Chondrocyte (in vitro differentiated cells): Measurements from ENCODE around the gene CA12. TPM values are rescaled to one million over a fixed set of nuclear protein-coding genes. Genes with fewer than 3 reads are reported as not detected.
A peak's percentile ranks its signal among the peaks of the same experiment; 100 is the strongest.

Experiments
- DNase-seq: peaks from one replicate; pipeline ENCODE4 v3.0.0; 2021; ENCODE audit warnings: mixed read lengths, low spot score
- H3K27ac Mint-ChIP-seq: one replicate; pipeline ENCODE4 v1.8.0; 2021; ENCODE audit warnings: mild to moderate bottlenecking, moderate library complexity, mixed read lengths; ENCODE audit not compliant: unreplicated experiment
- H3K27me3 Mint-ChIP-seq: 2 replicates; pipeline ENCODE4 v1.8.0; 2021; ENCODE audit warnings: low read depth, mixed read lengths
- H3K36me3 Mint-ChIP-seq: 2 replicates; pipeline ENCODE4 v1.8.0; 2021; ENCODE audit warnings: low read depth, mixed read lengths
- H3K4me1 Mint-ChIP-seq: 2 replicates; pipeline ENCODE4 v1.8.0; 2021; ENCODE audit warnings: low read depth, mild to moderate bottlenecking, mixed read lengths
- H3K4me3 Mint-ChIP-seq: one replicate; pipeline ENCODE4 v1.8.0; 2021; ENCODE audit warnings: mild to moderate bottlenecking, moderate library complexity, mixed read lengths; ENCODE audit not compliant: unreplicated experiment
- H3K9me3 Mint-ChIP-seq: 2 replicates; pipeline ENCODE4 v1.8.0; 2021; ENCODE audit warnings: low read depth, mixed read lengths
- CTCF ChIP-seq: fragments of 200-600 bp; sonication (generic); IDR thresholded peaks from 2 replicates; pipeline ENCODE4 v1.5.0; 2021; ENCODE audit warnings: antibody characterized with exemption, mild to moderate bottlenecking, moderate library complexity
- total RNA-seq: library from RNA; stranded (reverse); gene quantifications from 3 replicates; pipeline ENCODE4 v1.2.1, GENCODE V29; 2021

The CA12 gene
- total RNA-seq, 1 donor from 2014 or later = 6.9 TPM

DNA sequence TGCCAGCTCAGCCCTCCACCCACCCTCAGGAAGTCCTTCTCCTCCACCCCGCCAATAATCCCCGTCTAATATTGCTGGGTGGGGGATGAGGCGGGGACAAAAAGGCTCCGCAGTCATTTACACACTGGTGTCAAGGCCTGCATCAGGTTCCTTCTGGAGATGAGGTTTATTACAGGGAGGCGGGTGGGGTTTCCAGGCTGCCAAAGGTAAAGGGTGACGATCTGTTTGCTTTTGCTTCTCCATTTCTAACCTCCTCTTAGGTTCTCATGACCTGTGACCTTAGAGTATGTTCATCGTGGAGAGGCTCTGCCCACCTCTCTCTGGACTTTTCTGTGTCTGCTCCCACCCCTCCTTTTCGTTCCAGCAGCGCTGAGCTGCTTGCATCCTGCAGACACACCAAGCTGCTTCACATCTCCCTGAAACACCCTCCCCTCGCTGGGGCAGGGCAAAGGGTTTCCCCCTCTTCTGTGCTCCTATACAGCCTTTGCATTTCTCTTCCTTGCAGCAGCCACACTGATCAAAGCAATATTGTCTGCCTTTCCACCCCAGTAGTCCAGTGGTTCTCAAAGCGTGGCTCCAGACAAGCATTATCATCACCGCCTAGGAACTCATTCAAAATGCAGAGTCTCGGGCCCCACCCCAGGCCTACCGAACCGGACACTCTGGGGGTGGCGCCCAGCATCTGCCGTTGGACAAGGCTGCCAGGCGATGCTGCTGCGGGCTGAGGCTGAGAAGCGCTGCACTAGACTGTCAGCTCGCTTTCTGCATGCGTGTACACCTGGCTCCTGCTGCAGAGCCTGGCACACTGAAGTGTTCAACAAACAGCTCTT is 26.6 kb downstream of the CA12 start:
- Mint-ChIP-seq H3K9me3 (no peaks in the 10 kb centered on the region), H3K27me3 (peaks cover 9% of the 10 kb centered on the region), H3K36me3 (peaks cover 6% of the 10 kb centered on the region), H3K4me1 (peaks cover 4% of the 10 kb centered on the region), H3K27ac (no peak overlapping the region), H3K4me3 (no peak overlapping the region)
- peak; percentile 80 for DNase-seq
- TF ChIP-seq CTCF = no peak

DNA sequence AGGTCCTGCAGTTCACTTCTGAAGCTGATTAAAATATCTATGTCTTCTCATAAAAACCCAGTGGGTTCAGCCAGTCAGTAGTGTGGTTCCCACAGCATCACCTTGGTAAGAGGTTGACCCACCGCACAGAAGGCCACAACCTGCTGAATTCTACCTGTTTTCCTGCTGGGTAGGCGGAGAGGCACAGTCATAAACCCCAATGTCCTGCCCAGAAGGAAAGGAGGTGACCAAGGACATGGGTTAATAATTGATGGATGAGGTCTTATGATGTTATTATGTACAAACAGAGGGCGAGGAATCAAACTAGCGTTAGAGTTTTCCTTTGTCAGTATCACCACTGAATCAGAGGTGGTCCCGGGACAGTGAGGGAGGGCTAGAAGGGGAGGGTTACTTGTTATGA is 27.8 kb downstream of the CA12 start:
- no peaks in the 10 kb centered on the region for H3K27me3 Mint-ChIP-seq
- peaks cover 15% of the 10 kb centered on the region for H3K4me1 Mint-ChIP-seq
- peaks cover 1% of the 10 kb centered on the region for H3K36me3 Mint-ChIP-seq
- H3K9me3 Mint-ChIP-seq = no peaks in the 10 kb centered on the region
- H3K4me3 Mint-ChIP-seq = no peak overlapping the region
- no peak overlapping the region for H3K27ac Mint-ChIP-seq
- DNase-seq = no peak
- no peak for TF ChIP-seq CTCF

DNA sequence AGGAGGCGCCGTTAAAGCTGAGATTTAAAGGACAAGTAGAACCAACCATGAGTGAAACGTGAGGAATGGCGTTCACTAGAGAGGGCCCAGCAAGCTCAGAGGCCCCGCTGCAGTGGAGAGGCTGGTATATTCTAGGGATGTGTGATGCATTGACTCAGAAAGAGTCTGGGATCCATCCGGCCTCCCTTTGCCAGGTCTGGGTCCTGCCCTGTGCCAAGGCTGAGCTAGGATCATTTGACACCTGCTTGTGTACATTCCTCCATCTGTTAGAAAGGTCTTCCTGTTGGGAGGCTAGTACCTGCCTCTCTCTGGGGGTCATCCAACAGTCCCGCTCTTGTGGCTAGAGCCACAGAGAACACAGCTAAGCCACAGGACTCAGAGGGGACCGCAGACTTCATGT is 28.4 kb downstream of the CA12 start:
- peaks cover 22% of the 10 kb centered on the region for H3K4me1 Mint-ChIP-seq
- H3K27me3 Mint-ChIP-seq = no peaks in the 10 kb centered on the region
- H3K4me3 Mint-ChIP-seq = no peak overlapping the region
- H3K27ac Mint-ChIP-seq = no peak overlapping the region
- peak; percentile 32 for DNase-seq
- no peak for TF ChIP-seq CTCF
- H3K36me3 Mint-ChIP-seq = peaks cover 1% of the 10 kb centered on the region
- no peaks in the 10 kb centered on the region for H3K9me3 Mint-ChIP-seq

DNA sequence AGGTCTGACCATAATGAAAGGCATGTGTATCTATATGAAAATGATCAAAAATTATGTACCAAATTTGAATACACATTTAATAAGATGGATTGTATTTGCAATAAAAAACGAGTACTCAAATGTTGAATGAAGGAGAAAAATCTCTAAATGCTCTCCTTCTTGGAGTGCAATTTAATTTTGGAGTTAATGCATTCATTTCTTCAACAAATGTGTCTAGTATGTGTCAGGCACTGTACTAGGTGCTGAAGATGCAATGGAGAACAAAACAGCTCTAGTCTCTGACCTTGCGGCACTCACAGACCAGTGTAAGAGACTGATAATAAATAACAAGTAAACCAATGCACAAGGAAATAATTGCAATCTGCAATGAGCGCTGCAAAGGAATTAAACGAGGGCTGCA is 28.8 kb downstream of the CA12 start:
- Mint-ChIP-seq H3K9me3 (no peaks in the 10 kb centered on the region), H3K4me3 (no peak overlapping the region), H3K4me1 (peaks cover 26% of the 10 kb centered on the region), H3K36me3 (peaks cover 1% of the 10 kb centered on the region), H3K27me3 (no peaks in the 10 kb centered on the region), H3K27ac (no peak overlapping the region)
- DNase-seq = no peak
- no peak for TF ChIP-seq CTCF

DNA sequence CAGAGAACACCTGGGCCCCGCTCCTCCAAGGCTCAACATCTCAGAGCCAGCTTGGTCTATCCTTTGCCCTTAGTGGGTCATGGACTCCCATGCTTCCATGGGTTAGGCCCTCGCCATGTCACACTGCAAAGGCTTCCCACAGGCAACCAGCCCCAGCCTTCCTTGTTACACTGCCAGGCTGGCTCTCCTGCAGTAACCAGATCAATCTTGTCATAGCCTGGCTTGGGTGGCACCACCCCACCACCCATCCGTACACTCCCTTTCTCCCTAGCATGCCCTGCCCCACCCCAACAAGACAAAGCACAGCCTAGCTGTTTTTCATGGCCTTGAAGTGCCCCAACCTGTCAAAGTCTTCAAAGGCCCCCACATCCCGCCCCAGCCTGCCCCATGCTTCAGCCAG is 30.5 kb downstream of the CA12 start:
- Mint-ChIP-seq H3K27me3 (no peaks in the 10 kb centered on the region), H3K4me1 (peaks cover 38% of the 10 kb centered on the region), H3K27ac (no peak overlapping the region), H3K36me3 (peaks cover 1% of the 10 kb centered on the region), H3K9me3 (no peaks in the 10 kb centered on the region), H3K4me3 (no peak overlapping the region)
- TF ChIP-seq CTCF = no peak
- DNase-seq = no peak
